H9 (cell line): ENCODE results near the gene KRT2. TPM values are rescaled to one million over a fixed set of nuclear protein-coding genes. Genes with fewer than 3 reads are reported as not detected.

Source experiments
- DNase-seq: peaks from one replicate; pipeline ENCODE4 v3.0.0-alpha.2; 2017
- H2AFZ ChIP-seq: one replicate; pipeline ENCODE4 v1.6.1; 2013; ENCODE audit warnings: mild to moderate bottlenecking, low read length, control low read depth, moderate library complexity
- H2AK5ac ChIP-seq: 2 replicates; pipeline ENCODE4 v1.6.1; 2013; ENCODE audit warnings: low read length, control low read depth, mixed read lengths; ENCODE audit not compliant: insufficient read length
- H2BK120ac ChIP-seq: one replicate; pipeline ENCODE4 v1.6.1; 2013; ENCODE audit warnings: low read depth, mild to moderate bottlenecking, low read length, control low read depth, inconsistent platforms; ENCODE audit not compliant: poor library complexity, severe bottlenecking
- H2BK12ac ChIP-seq: 2 replicates; pipeline ENCODE4 v1.6.1; 2013; ENCODE audit warnings: low read length, control low read depth, mixed read lengths, low read depth; ENCODE audit not compliant: insufficient read length
- H2BK15ac ChIP-seq: 2 replicates; pipeline ENCODE4 v1.6.1; 2013; ENCODE audit warnings: low read depth, low read length, control low read depth
- H2BK20ac ChIP-seq: one replicate; pipeline ENCODE4 v1.6.1; 2013; ENCODE audit warnings: low read depth, mild to moderate bottlenecking, low read length, control low read depth, inconsistent platforms; ENCODE audit not compliant: poor library complexity, severe bottlenecking
- H2BK5ac ChIP-seq: 2 replicates; pipeline ENCODE4 v1.6.1; 2013; ENCODE audit warnings: low read length, control low read depth, mixed read lengths; ENCODE audit not compliant: insufficient read length
- H3K14ac ChIP-seq: 2 replicates; pipeline ENCODE4 v1.6.1; 2013; ENCODE audit warnings: low read length, control low read depth; ENCODE audit not compliant: insufficient read depth
- H3K18ac ChIP-seq: 2 replicates; pipeline ENCODE4 v1.6.1; 2013; ENCODE audit warnings: low read depth, mild to moderate bottlenecking, mixed read lengths, low read length, control low read depth; ENCODE audit not compliant: insufficient read length
- H3K23ac ChIP-seq: 2 replicates; pipeline ENCODE4 v1.6.1; 2013; ENCODE audit warnings: low read length, control low read depth, mixed read lengths, low read depth; ENCODE audit not compliant: insufficient read length
- H3K23me2 ChIP-seq: 2 replicates; pipeline ENCODE4 v1.6.1; 2013; ENCODE audit warnings: low read depth, mild to moderate bottlenecking, mixed read lengths, low read length, control low read depth; ENCODE audit not compliant: insufficient read length, poor library complexity, severe bottlenecking
- H3K27ac ChIP-seq: 2 replicates; pipeline ENCODE4 v1.5.1; 2013; ENCODE audit warnings: low read length, control low read depth, mixed read lengths, low read depth; ENCODE audit not compliant: insufficient read length
- H3K27me3 ChIP-seq: 2 replicates; pipeline ENCODE4 v1.6.1; 2013; ENCODE audit warnings: low read length, control low read depth, inconsistent platforms; ENCODE audit not compliant: insufficient read depth
- H3K4ac ChIP-seq: 2 replicates; pipeline ENCODE4 v1.6.1; 2013; ENCODE audit warnings: low read depth, mild to moderate bottlenecking, control low read depth, inconsistent platforms, low read length, moderate library complexity
- H3K4me1 ChIP-seq: 2 replicates; pipeline ENCODE4 v1.6.1; 2013; ENCODE audit warnings: low read length, control low read depth, inconsistent platforms; ENCODE audit not compliant: insufficient read depth
- H3K4me2 ChIP-seq: 2 replicates; pipeline ENCODE4 v1.6.1; 2013; ENCODE audit warnings: low read length, control low read depth, mixed read lengths; ENCODE audit not compliant: insufficient read length, insufficient read depth
- H3K56ac ChIP-seq: 2 replicates; pipeline ENCODE4 v1.6.1; 2013; ENCODE audit warnings: low read depth, mild to moderate bottlenecking, mixed read lengths, low read length, control low read depth; ENCODE audit not compliant: insufficient read length
- H3K79me1 ChIP-seq: 2 replicates; pipeline ENCODE4 v1.6.1; 2013; ENCODE audit warnings: low read depth, mild to moderate bottlenecking, moderate library complexity, low read length, control low read depth, inconsistent platforms; ENCODE audit not compliant: insufficient read depth, poor library complexity, severe bottlenecking
- H3K79me2 ChIP-seq: 2 replicates; pipeline ENCODE4 v1.6.1; 2013; ENCODE audit warnings: low read length, control low read depth, inconsistent platforms; ENCODE audit not compliant: insufficient read depth
- H3K9ac ChIP-seq: 2 replicates; pipeline ENCODE4 v1.6.1; 2013; ENCODE audit warnings: low read length, control low read depth, mixed read lengths; ENCODE audit not compliant: insufficient read length; ENCODE audit errors: extremely low read depth
- H3K9me3 ChIP-seq: one replicate; pipeline ENCODE4 v1.6.1; 2013; ENCODE audit warnings: low read depth, low read length, inconsistent platforms; ENCODE audit not compliant: control insufficient read depth
- H3T11ph ChIP-seq: one replicate; pipeline ENCODE4 v1.6.1; 2013; ENCODE audit warnings: mild to moderate bottlenecking, low read length, control low read depth, inconsistent platforms
- H4K20me1 ChIP-seq: one replicate; pipeline ENCODE4 v1.6.1; 2013; ENCODE audit not compliant: control insufficient read depth, insufficient read length, insufficient read depth
- H4K5ac ChIP-seq: 2 replicates; pipeline ENCODE4 v1.6.1; 2013; ENCODE audit warnings: low read depth, mild to moderate bottlenecking, mixed read lengths, low read length, control low read depth; ENCODE audit not compliant: insufficient read length
- H4K8ac ChIP-seq: replicated peaks from 2 replicates; pipeline ENCODE4 v1.6.1; 2013; ENCODE audit warnings: low read length, control low read depth, mixed read lengths, low read depth; ENCODE audit not compliant: insufficient read length
- H4K91ac ChIP-seq: 2 replicates; pipeline ENCODE4 v1.6.1; 2013; ENCODE audit warnings: low read depth, mild to moderate bottlenecking, moderate library complexity, mixed read lengths, low read length, control low read depth; ENCODE audit not compliant: insufficient read length
- H3K27ac Mint-ChIP-seq, 3 experiments: 2 replicates in 2 of 3; 3 replicates in 1 of 3; pipeline ENCODE4 v1.8.0; 2020 to 2021; ENCODE audit warnings: mixed read lengths in 3 of 3, mild to moderate bottlenecking in 1 of 3, moderate library complexity in 1 of 3
- H3K27me3 Mint-ChIP-seq: 2 replicates; pipeline ENCODE4 v1.8.0; 2021; ENCODE audit warnings: low read depth, mild to moderate bottlenecking, moderate library complexity, mixed read lengths
- H3K36me3 Mint-ChIP-seq, 3 experiments: 2 replicates in 2 of 3; 3 replicates in 1 of 3; pipeline ENCODE4 v1.8.0; 2020 to 2021; ENCODE audit warnings: low read depth in 3 of 3, mixed read lengths in 3 of 3; ENCODE audit not compliant: insufficient read depth in 1 of 3
- H3K4me1 Mint-ChIP-seq, 2 experiments: 2 replicates each; pipeline ENCODE4 v1.8.0; 2020; ENCODE audit warnings: mixed read lengths in 2 of 2
- H3K4me3 Mint-ChIP-seq, 2 experiments: 2 replicates in 1 of 2; 3 replicates in 1 of 2; pipeline ENCODE4 v1.8.0; 2020 to 2021; ENCODE audit warnings: mild to moderate bottlenecking in 2 of 2, mixed read lengths in 2 of 2, moderate library complexity in 1 of 2
- H3K9me3 Mint-ChIP-seq, 2 experiments: 2 replicates in 1 of 2; 3 replicates in 1 of 2; pipeline ENCODE4 v1.8.0; 2020; ENCODE audit warnings: mild to moderate bottlenecking in 2 of 2, mixed read lengths in 2 of 2, moderate library complexity in 1 of 2
- WGBS: extraction: QIAGEN DNeasy Blood & Tissue Kit; methylation state at CpG from one replicate; pipeline ENCODE4 v1.1.7; 2013; ENCODE audit warnings: missing lambda C conversion rate, low lambda C conversion rate, mixed read lengths; ENCODE audit not compliant: insufficient read length; ENCODE audit errors: extremely low coverage; 5-methylcytosine and 5-hydroxymethylcytosine counted together
- total RNA-seq: library from RNA; stranded (reverse); gene quantifications from 2 replicates; pipeline ENCODE4 v1.2.1, GENCODE V29; 2021
- TF ChIP-seq, protein P1 (sequence below): fragments of 200-600 bp; sonication (generic); conservative IDR thresholded peaks from 3 replicates; pipeline ENCODE4 v1.8.0; 2021; ENCODE audit warnings: antibody characterized with exemption, mild to moderate bottlenecking

KRT2 gene
- total RNA-seq, 1 experiment from 2014 or later = not detected

DNA sequence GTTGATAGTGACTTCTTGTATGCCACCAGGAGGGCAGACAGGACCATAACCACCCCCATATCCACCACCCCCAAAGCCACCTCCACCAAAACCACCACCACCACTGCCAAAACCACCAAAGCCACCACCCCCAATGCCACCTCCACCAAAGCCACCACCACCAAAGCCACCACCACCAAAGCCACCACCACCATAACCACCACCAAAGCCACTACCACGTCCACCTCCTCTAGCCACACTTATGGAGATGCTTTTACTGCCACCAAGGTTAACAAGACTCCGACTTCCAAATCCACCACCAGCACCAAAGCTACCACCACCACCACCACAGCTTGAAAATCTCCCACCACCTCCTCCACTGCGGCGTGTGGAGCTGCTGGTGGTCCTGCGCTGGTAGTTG, 27.9 kb upstream of the KRT2 start:
- Histone ChIP-seq H3K18ac (no peak overlapping the region), H3K4me2 (no peak overlapping the region), H2BK20ac (no peak overlapping the region), H3K79me1 (no peaks in the 10 kb centered on the region), H2BK15ac (no peak overlapping the region), H3K4me1 (no peaks in the 10 kb centered on the region), H3K14ac (no peak overlapping the region), H3K27ac (no peak overlapping the region), H4K20me1 (no peaks in the 10 kb centered on the region), H3K79me2 (no peaks in the 10 kb centered on the region), H3K27me3 (no peaks in the 10 kb centered on the region; the same call in 1 of the 2 replicates), H3K23me2 (no peaks in the 10 kb centered on the region), H4K5ac (no peak overlapping the region), H3K9me3 (no peaks in the 10 kb centered on the region), H3K23ac (no peak overlapping the region), H2BK12ac (no peak overlapping the region), H4K91ac (no peak overlapping the region), H3K9ac (no peak overlapping the region), H2AFZ (no peak overlapping the region), H2AK5ac (no peak overlapping the region), H3T11ph (no peak overlapping the region), H3K56ac (no peak overlapping the region), H4K8ac (no peak overlapping the region), H3K4ac (no peak overlapping the region), H2BK5ac (no peak overlapping the region), H2BK120ac (no peak overlapping the region)
- H3K9me3 Mint-ChIP-seq = no peaks in the 10 kb centered on the region
- no peak overlapping the region for H3K27ac Mint-ChIP-seq
- no peak overlapping the region for H3K4me3 Mint-ChIP-seq
- H3K4me1 Mint-ChIP-seq = peaks cover 0 to 5% of the 10 kb centered on the region in 2 experiments; a peak in 2 of 4 replicates
- no peaks in the 10 kb centered on the region for H3K36me3 Mint-ChIP-seq
- TF ChIP-seq, protein P1, sequence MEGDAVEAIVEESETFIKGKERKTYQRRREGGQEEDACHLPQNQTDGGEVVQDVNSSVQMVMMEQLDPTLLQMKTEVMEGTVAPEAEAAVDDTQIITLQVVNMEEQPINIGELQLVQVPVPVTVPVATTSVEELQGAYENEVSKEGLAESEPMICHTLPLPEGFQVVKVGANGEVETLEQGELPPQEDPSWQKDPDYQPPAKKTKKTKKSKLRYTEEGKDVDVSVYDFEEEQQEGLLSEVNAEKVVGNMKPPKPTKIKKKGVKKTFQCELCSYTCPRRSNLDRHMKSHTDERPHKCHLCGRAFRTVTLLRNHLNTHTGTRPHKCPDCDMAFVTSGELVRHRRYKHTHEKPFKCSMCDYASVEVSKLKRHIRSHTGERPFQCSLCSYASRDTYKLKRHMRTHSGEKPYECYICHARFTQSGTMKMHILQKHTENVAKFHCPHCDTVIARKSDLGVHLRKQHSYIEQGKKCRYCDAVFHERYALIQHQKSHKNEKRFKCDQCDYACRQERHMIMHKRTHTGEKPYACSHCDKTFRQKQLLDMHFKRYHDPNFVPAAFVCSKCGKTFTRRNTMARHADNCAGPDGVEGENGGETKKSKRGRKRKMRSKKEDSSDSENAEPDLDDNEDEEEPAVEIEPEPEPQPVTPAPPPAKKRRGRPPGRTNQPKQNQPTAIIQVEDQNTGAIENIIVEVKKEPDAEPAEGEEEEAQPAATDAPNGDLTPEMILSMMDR = no peak
- WGBS = no CpG with 5 or more reads among the region's 5 CpGs
- H3K27me3 Mint-ChIP-seq = peaks cover 39% of the 10 kb centered on the region
- DNase-seq = no peak
